Hematopoietic multipotent progenitor cell (in vitro differentiated cells): Measurements from ENCODE around the gene HEXD. TPM values are rescaled to one million over a fixed set of nuclear protein-coding genes. Genes with fewer than 3 reads are reported as not detected.
"Not testable (repeated sequence)": the region's sequence is repeated elsewhere in the genome, so short reads cannot be mapped to it uniquely, and the experiment has no call there.

ENCODE experiments used
- DNase-seq, 3 donors: peaks; one replicate each; pipeline ENCODE4 v3.0.0-alpha.2; 2011 to 2015; ENCODE audit warnings: low read depth in 2 of 3, low spot score in 2 of 3
- total RNA-seq: library from RNA; depleted of rRNA; stranded (reverse); fragments of >200 nt; gene quantifications from one replicate; pipeline ENCODE4 v1.2.3, GENCODE V29; 2012

Gene HEXD
- total RNA-seq, 1 donor = 51.4 TPM

- DNase-seq = no peak
Observed at GRCh38 chr17:82394278-82394677, 23.9 kb upstream of the HEXD start.

- DNase-seq = no peak
Observed at GRCh38 chr17:82396601-82397435, 21.3 kb upstream of the HEXD start.

GRCh38 chr17:82397449-82398335 lies 20.5 kb upstream of the HEXD start:
- no peak for DNase-seq

- DNase-seq = no peak
Observed at GRCh38 chr17:82399041-82399441, 19.1 kb upstream of the HEXD start.

- no peak for DNase-seq
Observed at GRCh38 chr17:82399601-82400101, 18.5 kb upstream of the HEXD start.

GRCh38 chr17:82400206-82400605 lies 17.9 kb upstream of the HEXD start:
- peak in 2 of 3 donors; percentile 47 to 70 for DNase-seq

GRCh38 chr17:82400830-82401229 lies 17.3 kb upstream of the HEXD start:
- peak; percentile 24 to 81 (median 66) for DNase-seq

GRCh38 chr17:82402865-82403264 lies 15.3 kb upstream of the HEXD start:
- DNase-seq = no peak

- DNase-seq = no peak
Observed at GRCh38 chr17:82403662-82404660, 14.2 kb upstream of the HEXD start.

- no peak for DNase-seq
Observed at GRCh38 chr17:82405051-82405450, 13.1 kb upstream of the HEXD start.

- DNase-seq = no peak
Observed at GRCh38 chr17:82406131-82406671, 11.9 kb upstream of the HEXD start.

- DNase-seq = peak in 2 of 3 donors; percentile 56 to 62
Observed at GRCh38 chr17:82407255-82407654, 10.9 kb upstream of the HEXD start.

- no peak for DNase-seq
Observed at GRCh38 chr17:82408288-82408937, 9.7 kb upstream of the HEXD start.

GRCh38 chr17:82408938-82409318 lies 9.2 kb upstream of the HEXD start:
- DNase-seq = no peak

GRCh38 chr17:82410014-82410716 lies 8.0 kb upstream of the HEXD start:
- DNase-seq = no peak

- DNase-seq = no peak
Observed at GRCh38 chr17:82411396-82412053, 6.6 kb upstream of the HEXD start.

- DNase-seq = not testable (repeated sequence)
Observed at GRCh38 chr17:82412081-82412480, 6.1 kb upstream of the HEXD start.
